MM.1S (cell line): ENCODE measurements around the gene THRA.

Experiments
- CTCF ChIP-seq: fragments of 300-600 bp; sonication (generic); IDR thresholded peaks from 2 replicates; pipeline ENCODE4 v1.5.1; 2016; ENCODE audit warnings: antibody characterized with exemption, low read length, mixed read lengths
- EZH2 ChIP-seq: fragments of 300-600 bp; sonication (generic); optimal IDR thresholded peaks from 2 replicates; pipeline ENCODE3; 2017; ENCODE audit warnings: low read depth, mild to moderate bottlenecking, antibody characterized with exemption, low read length, mixed read lengths
- EZH2phosphoT487 ChIP-seq: fragments of 300-600 bp; sonication (generic); IDR thresholded peaks from 2 replicates; pipeline ENCODE4 v1.6.1; 2018; ENCODE audit warnings: antibody characterized with exemption, low read length

DNA sequence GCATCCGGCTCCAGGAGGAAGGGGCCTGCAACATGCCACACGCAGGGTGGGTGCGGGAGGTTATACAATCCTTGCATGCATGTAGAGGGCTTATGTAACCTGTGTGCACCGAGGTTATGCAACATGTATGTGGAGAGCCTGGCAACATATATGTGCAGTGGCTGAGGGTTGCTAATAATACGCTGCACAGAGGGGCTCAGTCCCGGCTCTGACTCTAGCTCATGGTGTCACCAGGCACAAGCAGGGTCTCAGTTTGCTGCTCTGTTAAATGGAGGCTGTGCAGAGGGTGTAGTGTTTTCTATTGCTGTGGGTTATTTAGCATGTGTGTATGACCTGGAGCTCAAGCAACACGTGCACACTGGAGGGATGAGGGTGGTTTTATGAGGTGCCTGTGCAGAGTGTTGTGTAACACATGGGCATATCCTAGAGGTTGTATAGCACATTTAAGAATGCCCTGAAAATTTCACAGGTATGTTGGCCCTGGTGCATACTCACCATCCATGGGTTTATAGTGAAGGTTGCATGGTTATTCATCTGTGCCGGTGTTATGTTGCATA lies 13.3 kb downstream of the THRA start:
- TF ChIP-seq EZH2 (no peak), CTCF (no peak), EZH2phosphoT487 (no peak)
